Sigmoid colon (tissue), 3 donors: ENCODE data around the gene PTPN3.

Experiments
- POLR2A ChIP-seq, 2 donors: fragments of 450-650 bp; IDR thresholded peaks; one replicate each; pipeline ENCODE4 v1.6.1; 2016; ENCODE audit warnings: antibody characterized with exemption in 2 of 2, mild to moderate bottlenecking in 2 of 2, moderate library complexity in 2 of 2
- TF ChIP-seq, protein P1 (sequence below), 4 experiments: fragments of 450-650 bp in 3 of 4; fragments of 200-600 bp in 1 of 4; IDR thresholded peaks; one replicate each; pipeline ENCODE4 v1.5.1; 2016 to 2019; ENCODE audit warnings: antibody characterized with exemption in 4 of 4, mild to moderate bottlenecking in 3 of 4, moderate library complexity in 2 of 4

DNA sequence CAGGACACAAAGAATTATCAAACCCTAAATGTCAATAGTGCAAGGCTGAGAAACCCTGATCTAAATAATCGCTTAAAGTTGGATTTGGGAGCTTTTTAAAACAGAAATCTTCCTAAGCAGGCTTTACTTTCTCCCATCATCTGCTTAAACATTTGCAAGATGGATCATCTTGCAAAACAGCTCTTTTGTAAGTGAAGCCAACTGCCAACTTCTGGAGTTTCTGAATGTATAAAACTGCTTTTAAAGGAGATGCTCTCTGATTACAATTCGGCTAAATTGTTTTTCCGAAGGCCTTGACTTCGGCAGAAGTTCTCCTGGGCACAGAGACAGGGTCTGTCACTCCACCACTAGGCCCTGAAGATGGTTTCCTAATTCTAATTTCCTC, 1.3 kb downstream of the PTPN3 start:
- TF ChIP-seq POLR2A (IDR thresholded peaks at IDR 0.05) = no peak
- TF ChIP-seq, protein P1, sequence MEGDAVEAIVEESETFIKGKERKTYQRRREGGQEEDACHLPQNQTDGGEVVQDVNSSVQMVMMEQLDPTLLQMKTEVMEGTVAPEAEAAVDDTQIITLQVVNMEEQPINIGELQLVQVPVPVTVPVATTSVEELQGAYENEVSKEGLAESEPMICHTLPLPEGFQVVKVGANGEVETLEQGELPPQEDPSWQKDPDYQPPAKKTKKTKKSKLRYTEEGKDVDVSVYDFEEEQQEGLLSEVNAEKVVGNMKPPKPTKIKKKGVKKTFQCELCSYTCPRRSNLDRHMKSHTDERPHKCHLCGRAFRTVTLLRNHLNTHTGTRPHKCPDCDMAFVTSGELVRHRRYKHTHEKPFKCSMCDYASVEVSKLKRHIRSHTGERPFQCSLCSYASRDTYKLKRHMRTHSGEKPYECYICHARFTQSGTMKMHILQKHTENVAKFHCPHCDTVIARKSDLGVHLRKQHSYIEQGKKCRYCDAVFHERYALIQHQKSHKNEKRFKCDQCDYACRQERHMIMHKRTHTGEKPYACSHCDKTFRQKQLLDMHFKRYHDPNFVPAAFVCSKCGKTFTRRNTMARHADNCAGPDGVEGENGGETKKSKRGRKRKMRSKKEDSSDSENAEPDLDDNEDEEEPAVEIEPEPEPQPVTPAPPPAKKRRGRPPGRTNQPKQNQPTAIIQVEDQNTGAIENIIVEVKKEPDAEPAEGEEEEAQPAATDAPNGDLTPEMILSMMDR (IDR thresholded peaks at IDR 0.05) = no peak
